ENCODE results near the gene PDXK.

Gene PDXK

GRCh38 chr21:43726686-43727518 is 8.0 kb downstream of the PDXK start:
- DNase-seq = no peak

GRCh38 chr21:43727519-43728153 is 8.7 kb downstream of the PDXK start:
- DNase-seq = peak; percentile 74

- DNase-seq = peak; percentile 65
Measured at GRCh38 chr21:43728154-43728466, 9.2 kb downstream of the PDXK start.

GRCh38 chr21:43728467-43729390 is 9.8 kb downstream of the PDXK start:
- DNase-seq = peak; percentile 94

GRCh38 chr21:43731476-43731875 is 12.5 kb downstream of the PDXK start:
- no peak for DNase-seq

- DNase-seq = no peak
Measured at GRCh38 chr21:43731891-43732711, 13.2 kb downstream of the PDXK start.

GRCh38 chr21:43733060-43733459 is 14.1 kb downstream of the PDXK start:
- no peak for DNase-seq

GRCh38 chr21:43733529-43734071 is 14.7 kb downstream of the PDXK start:
- DNase-seq = peak; percentile 32

- DNase-seq = peak; percentile 75
Measured at GRCh38 chr21:43734131-43734927, 15.4 kb downstream of the PDXK start.

GRCh38 chr21:43734928-43735229 is 15.9 kb downstream of the PDXK start:
- DNase-seq = no peak

- no peak for DNase-seq
Measured at GRCh38 chr21:43735236-43736091, 16.5 kb downstream of the PDXK start.

GRCh38 chr21:43736224-43736883 is 17.4 kb downstream of the PDXK start:
- peak; percentile 41 for DNase-seq

GRCh38 chr21:43737158-43737950 is 18.4 kb downstream of the PDXK start:
- no peak for DNase-seq

- DNase-seq = peak; percentile 28
Measured at GRCh38 chr21:43739621-43740435, 20.9 kb downstream of the PDXK start.

GRCh38 chr21:43740497-43741156 is 21.7 kb downstream of the PDXK start:
- peak; percentile 90 for DNase-seq

GRCh38 chr21:43741423-43742096 is 22.6 kb downstream of the PDXK start:
- DNase-seq = peak; percentile 22

GRCh38 chr21:43743947-43744346 is 25.0 kb downstream of the PDXK start:
- DNase-seq = no peak
